Hepatocyte (in vitro differentiated cells): ENCODE measurements around the gene AMER2. TPM values are rescaled to one million over a fixed set of nuclear protein-coding genes. Genes with fewer than 3 reads are reported as not detected.
"Not testable (repeated sequence)": the region's sequence is repeated elsewhere in the genome, so short reads cannot be mapped to it uniquely, and the experiment has no call there.

Experiments
- DNase-seq: peaks from one replicate; pipeline ENCODE4 v3.0.0-alpha.2; 2016; ENCODE audit warnings: low spot score
- H2AFZ ChIP-seq: fragments of 200-600 bp; sonication (generic); 2 replicates; pipeline ENCODE4 v1.6.0; 2016; ENCODE audit warnings: antibody characterized with exemption, mild to moderate bottlenecking
- H3K27ac ChIP-seq: fragments of 200-600 bp; sonication (generic); 2 replicates; pipeline ENCODE4 v1.5.1; 2016; ENCODE audit warnings: mild to moderate bottlenecking
- H3K27me3 ChIP-seq: fragments of 200-600 bp; sonication (generic); 2 replicates; pipeline ENCODE4 v1.6.1; 2016
- H3K36me3 ChIP-seq: fragments of 200-600 bp; sonication (generic); replicated peaks from 2 replicates; pipeline ENCODE4 v1.5.1; 2016; ENCODE audit warnings: low read depth; ENCODE audit not compliant: insufficient read depth
- H3K4me1 ChIP-seq: fragments of 200-600 bp; sonication (generic); 2 replicates; pipeline ENCODE4 v1.5.1; 2016; ENCODE audit warnings: mild to moderate bottlenecking, moderate library complexity; ENCODE audit not compliant: insufficient read depth
- H3K4me2 ChIP-seq: fragments of 200-600 bp; sonication (generic); 2 replicates; pipeline ENCODE4 v1.6.0; 2016
- H3K4me3 ChIP-seq: fragments of 200-600 bp; sonication (generic); 2 replicates; pipeline ENCODE4 v1.5.1; 2016; ENCODE audit warnings: mild to moderate bottlenecking
- H3K79me2 ChIP-seq: fragments of 200-600 bp; sonication (generic); 2 replicates; pipeline ENCODE4 v1.6.0; 2017; ENCODE audit warnings: mild to moderate bottlenecking
- H3K9me2 ChIP-seq: fragments of 200-600 bp; sonication (generic); replicated peaks from 2 replicates; pipeline ENCODE4 v1.6.0; 2017; ENCODE audit warnings: mild to moderate bottlenecking; ENCODE audit not compliant: insufficient read depth
- H3K9me3 ChIP-seq: fragments of 200-600 bp; sonication (generic); 2 replicates; pipeline ENCODE4 v1.5.1; 2016; ENCODE audit warnings: low read depth, mild to moderate bottlenecking
- H4K20me1 ChIP-seq: fragments of 200-600 bp; sonication (generic); 2 replicates; pipeline ENCODE4 v1.6.0; 2016; ENCODE audit warnings: mild to moderate bottlenecking; ENCODE audit not compliant: insufficient read depth, poor library complexity, severe bottlenecking
- CTCF ChIP-seq: fragments of 200-600 bp; sonication (generic); IDR thresholded peaks from 2 replicates; pipeline ENCODE4 v1.5.1; 2016; ENCODE audit warnings: antibody characterized with exemption, mild to moderate bottlenecking; ENCODE audit not compliant: poor library complexity
- EZH2 ChIP-seq: fragments of 200-600 bp; sonication (generic); IDR thresholded peaks from 2 replicates; pipeline ENCODE4 v1.6.1; 2016; ENCODE audit warnings: antibody characterized with exemption, mild to moderate bottlenecking, borderline replicate concordance
- EZH2phosphoT487 ChIP-seq: fragments of 200-600 bp; sonication (generic); IDR thresholded peaks from one replicate; pipeline ENCODE4 v1.6.1; 2018; ENCODE audit warnings: antibody characterized with exemption, mild to moderate bottlenecking, low read depth, moderate library complexity; ENCODE audit not compliant: unreplicated experiment, severe bottlenecking
- WGBS: methylation state at CpG from one replicate; pipeline ENCODE4 v1.1.6; 2016; ENCODE audit warnings: low lambda C conversion rate; ENCODE audit errors: missing lambda C conversion rate; 5-methylcytosine and 5-hydroxymethylcytosine counted together
- polyA plus RNA-seq: library from polyadenylated mRNA; unstranded; fragments of >200 nt; fragmentation: Nextera tagmentation; extraction: Ambion mirVana; gene quantifications from 2 replicates; pipeline ENCODE4 v1.2.1, GENCODE V29; 2016
- total RNA-seq: library from RNA; depleted of rRNA; stranded (reverse); fragments of >200 nt; gene quantifications from 2 replicates; pipeline ENCODE4 v1.2.3, GENCODE V29; 2014

AMER2 gene
- total and polyA plus RNA-seq, 2 experiments from 2014 or later: 0.02 to 0.23 TPM

- Histone ChIP-seq H3K4me2 (no peak overlapping the region), H3K9me2 (no peaks in the 10 kb centered on the region), H3K27me3 (peaks cover 68% of the 10 kb centered on the region), H4K20me1 (no peaks in the 10 kb centered on the region), H3K36me3 (no peaks in the 10 kb centered on the region), H2AFZ (no peak overlapping the region), H3K4me3 (no peak overlapping the region), H3K9me3 (no peaks in the 10 kb centered on the region), H3K4me1 (peaks cover 7% of the 10 kb centered on the region), H3K27ac (no peak overlapping the region), H3K79me2 (no peaks in the 10 kb centered on the region)
- 86% methylated on average over 3 of the region's 3 CpGs for WGBS
- TF ChIP-seq CTCF (no peak), EZH2 (no peak), EZH2phosphoT487 (no peak)
- no peak for DNase-seq
Measured at GRCh38 chr13:25167382-25168174, 4.5 kb downstream of the AMER2 start.

GRCh38 chr13:25166306-25166705 lies 5.8 kb downstream of the AMER2 start:
- WGBS: 88% methylated on average over 3 of the region's 3 CpGs
- Histone ChIP-seq H2AFZ (no peak overlapping the region), H3K4me3 (no peak overlapping the region), H4K20me1 (no peaks in the 10 kb centered on the region), H3K4me1 (no peaks in the 10 kb centered on the region), H3K27ac (no peak overlapping the region), H3K36me3 (no peaks in the 10 kb centered on the region), H3K9me2 (no peaks in the 10 kb centered on the region), H3K79me2 (no peaks in the 10 kb centered on the region), H3K4me2 (no peak overlapping the region), H3K9me3 (no peaks in the 10 kb centered on the region), H3K27me3 (peaks cover 55% of the 10 kb centered on the region)
- TF ChIP-seq EZH2phosphoT487 (no peak), CTCF (no peak), EZH2 (no peak)
- DNase-seq: no peak

GRCh38 chr13:25165663-25166062 lies 6.4 kb downstream of the AMER2 start:
- DNase-seq: no peak
- Histone ChIP-seq H3K27ac (no peak overlapping the region), H3K36me3 (no peaks in the 10 kb centered on the region), H3K4me2 (no peak overlapping the region), H4K20me1 (no peaks in the 10 kb centered on the region), H3K79me2 (no peaks in the 10 kb centered on the region), H3K27me3 (peaks cover 49% of the 10 kb centered on the region), H3K9me2 (no peaks in the 10 kb centered on the region), H2AFZ (no peak overlapping the region), H3K9me3 (no peaks in the 10 kb centered on the region), H3K4me3 (no peak overlapping the region), H3K4me1 (no peaks in the 10 kb centered on the region)
- 79% methylated on average over 6 of the region's 6 CpGs for WGBS
- TF ChIP-seq CTCF (no peak), EZH2 (no peak), EZH2phosphoT487 (no peak)

- not testable (repeated sequence) for H3K36me3 ChIP-seq, DNase-seq, H3K4me2 ChIP-seq, H3K27ac ChIP-seq, H4K20me1 ChIP-seq, H3K79me2 ChIP-seq, H3K9me2 ChIP-seq, H3K9me3 ChIP-seq, H3K4me3 ChIP-seq, H3K4me1 ChIP-seq, H2AFZ ChIP-seq
- H3K27me3 ChIP-seq: peaks cover 44% of the 10 kb centered on the region
- 64% methylated on average over 5 of the region's 5 CpGs for WGBS
Measured at GRCh38 chr13:25165163-25165562, 6.9 kb downstream of the AMER2 start.
